Upper lobe of left lung (tissue), 4 donors: ENCODE results near the gene MAZ.
A peak's percentile ranks its signal among the peaks of the same experiment; 100 is the strongest.

Experiments used
- CTCF ChIP-seq, 6 experiments: fragments of 450-650 bp in 4 of 6; fragments of 200-600 bp in 2 of 6; sonication (generic) in 2 of 6; IDR thresholded peaks; one replicate each; pipeline ENCODE4 v1.5.1; 2016 to 2019; ENCODE audit warnings: antibody characterized with exemption in 6 of 6
- POLR2AphosphoS5 ChIP-seq, 2 donors: sonication (generic); formaldehyde crosslinking; IDR thresholded peaks; one replicate each; pipeline ENCODE4 v1.5.1; 2017; ENCODE audit warnings: antibody characterized with exemption in 2 of 2

- TF ChIP-seq CTCF (IDR thresholded peaks at IDR 0.05): no peak
- peak in 1 of 2 donors; percentile 16 for TF ChIP-seq POLR2AphosphoS5 (IDR thresholded peaks at IDR 0.05)
Observed at GRCh38 chr16:29844575-29845331, 38.4 kb downstream of the MAZ start.
